ENCODE data around the gene SLC47A1. TPM values are rescaled to one million over a fixed set of nuclear protein-coding genes. Genes with fewer than 3 reads are reported as not detected.

Gene SLC47A1
- total and polyA plus RNA-seq, 2 of the 8 experiments (the other 6 are each of a cell fraction or from before 2014, with no cell fraction given) = 1.5 to 3.6 TPM

DNA sequence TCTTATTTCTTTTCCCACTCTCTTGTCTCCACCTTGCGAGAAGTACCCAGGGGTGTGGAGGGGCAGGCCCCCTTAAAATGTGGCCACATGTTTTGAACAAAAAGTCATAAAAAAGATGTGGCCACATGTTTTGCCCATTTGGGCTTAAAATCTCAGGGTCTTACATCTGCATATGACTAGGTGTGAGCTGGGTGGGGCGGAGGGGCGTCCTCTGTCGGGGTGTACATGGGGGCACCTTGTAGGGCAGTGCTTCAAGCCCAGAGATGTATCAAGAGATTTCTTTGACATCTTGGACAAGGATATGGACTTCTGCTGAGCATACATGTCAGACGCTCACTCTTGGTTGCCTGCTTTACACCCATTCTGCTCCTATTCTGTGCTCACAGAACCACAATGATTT lies 13.0 kb upstream of the SLC47A1 start:
- Histone ChIP-seq H2BK20ac (ENCODE audit: low read length) (no peak overlapping the region), H3K36me3 (ENCODE audit: control insufficient read depth in 2 of 4, insufficient read depth in 4 of 4, low read length in 3 of 4) (no peaks in the 10 kb centered on the region), H3K14ac (ENCODE audit: insufficient read length) (no peak overlapping the region), H3K4me1 (replicated peaks in 1 of 4; ENCODE audit: control insufficient read depth in 3 of 4, insufficient read depth in 4 of 4, low read length in 3 of 4) (no peaks in the 10 kb centered on the region), H2AFZ (ENCODE audit: low read length) (no peak overlapping the region), H3K27ac (ENCODE audit: low read depth, low read length) (no peak overlapping the region), H3K23me2 (ENCODE audit: low read depth, low read length) (no peaks in the 10 kb centered on the region), H3K18ac (ENCODE audit: extremely low read depth, low read length) (no peak overlapping the region), H2BK12ac (ENCODE audit: low read depth, low read length) (no peak overlapping the region), H4K8ac (ENCODE audit: extremely low read depth, insufficient read depth, low read length) (no peak overlapping the region), H3K23ac (ENCODE audit: insufficient read length) (no peak overlapping the region), H3K9ac (replicated peaks in 1 of 4; ENCODE audit: extremely low read depth in 1 of 4, low read depth in 3 of 4, low read length in 3 of 4) (no peak overlapping the region), H2AK5ac (ENCODE audit: low read depth, low read length) (no peak overlapping the region), H3K9me3 (ENCODE audit: insufficient read depth in 2 of 2, low read depth in 1 of 2, low read length in 1 of 2) (no peaks in the 10 kb centered on the region), H2BK5ac (ENCODE audit: low read depth, low read length) (no peak overlapping the region), H4K5ac (ENCODE audit: insufficient read length, low read depth, low read length) (no peak overlapping the region), H3K4me3 (ENCODE audit: extremely low read depth in 1 of 4, insufficient read depth in 2 of 4, low read depth in 3 of 4, low read length in 4 of 4) (no peak overlapping the region), H4K91ac (replicated peaks; ENCODE audit: insufficient read length, low read length) (no peak overlapping the region), H2BK15ac (ENCODE audit: low read length) (no peak overlapping the region), H3K79me1 (ENCODE audit: low read depth, low read length) (no peaks in the 10 kb centered on the region), H3K4me2 (ENCODE audit: insufficient read depth in 1 of 2, low read depth in 2 of 2, low read length in 2 of 2) (no peak overlapping the region), H3K56ac (replicated peaks; ENCODE audit: insufficient read length, low read depth, low read length) (no peak overlapping the region), H2BK120ac (replicated peaks; ENCODE audit: low read depth, low read length) (no peak overlapping the region), H3K79me2 (ENCODE audit: control insufficient read depth in 1 of 2, insufficient read depth in 2 of 2, low read length in 2 of 2) (no peaks in the 10 kb centered on the region), H3K27me3 (replicated peaks in 1 of 4; ENCODE audit: control insufficient read depth in 3 of 4, extremely low read depth in 1 of 4, insufficient read depth in 3 of 4, low read length in 3 of 4) (no peaks in the 10 kb centered on the region), H3K4ac (replicated peaks; ENCODE audit: insufficient read length, low read depth, low read length) (no peak overlapping the region), H4K20me1 (replicated peaks in 1 of 2; ENCODE audit: control insufficient read depth in 1 of 2, insufficient read depth in 2 of 2, low read length in 2 of 2) (no peaks in the 10 kb centered on the region)
- TF ChIP-seq JUND (IDR thresholded peaks at IDR 0.05; ENCODE audit: low read length) (no peak), HDAC6 (IDR thresholded peaks at IDR 0.05; ENCODE audit: low read depth, low read length) (no peak), MAFK (IDR thresholded peaks at IDR 0.05; ENCODE audit: low read depth, low read length) (no peak), RXRA (IDR thresholded peaks at IDR 0.05; ENCODE audit: insufficient read depth, low read depth, low read length) (no peak), SUZ12 (IDR thresholded peaks at IDR 0.05; ENCODE audit: low read length) (no peak)
- FAIRE-seq (no peak), DNase-seq (ENCODE audit: low read depth in 1 of 2, low spot score in 2 of 2) (no peak)
- WGBS, 2 experiments (ENCODE audit: extremely low coverage in 1 of 2, insufficient coverage in 1 of 2, insufficient read length in 1 of 2, insufficient replicate concordance in 2 of 2, low coverage in 1 of 2, low lambda C conversion rate in 2 of 2, missing lambda C conversion rate in 1 of 2) = 89% methylated on average over 5 of the region's 5 CpGs; no CpG with 5 or more reads in 1 of the 2 experiments
- POLR2A ChIA-PET (ENCODE audit: partially characterized antibody) = no interaction called here
- CTCF ChIA-PET (ENCODE audit: partially characterized antibody) = interaction anchor here (0.9 to 1.2 kb wide), 2 partner anchors 198 to 225 kb away, joined by 3 read pairs; no protein-coding TSS in a partner anchor

Data from H1 (cell line).